Mesenchymal stem cell (in vitro differentiated cells and primary cell): ENCODE data around the gene SKP2.

Experiments used
- DNase-seq: peaks from one replicate; pipeline ENCODE4 v3.0.0-alpha.2; 2013
- H2AFZ ChIP-seq: one replicate; pipeline ENCODE4 v1.6.1; 2013; ENCODE audit warnings: low read depth, mild to moderate bottlenecking, control low read depth, inconsistent platforms, low read length, moderate library complexity
- H2AK5ac ChIP-seq: 2 replicates; pipeline ENCODE4 v1.6.1; 2013; ENCODE audit warnings: low read length, moderate library complexity, mild to moderate bottlenecking, inconsistent platforms; ENCODE audit not compliant: severe bottlenecking
- H2BK120ac ChIP-seq: one replicate; pipeline ENCODE4 v1.6.1; 2013; ENCODE audit warnings: low read depth, mild to moderate bottlenecking, inconsistent platforms, low read length, moderate library complexity
- H2BK12ac ChIP-seq, 2 experiments: one replicate each; pipeline ENCODE4 v1.6.1; 2013; ENCODE audit warnings: inconsistent platforms in 2 of 2, low read length in 2 of 2, mild to moderate bottlenecking in 2 of 2, moderate library complexity in 2 of 2, control low read depth in 1 of 2
- H2BK15ac ChIP-seq: one replicate; pipeline ENCODE4 v1.6.1; 2013; ENCODE audit warnings: mild to moderate bottlenecking, low read depth, inconsistent platforms; ENCODE audit not compliant: poor library complexity, severe bottlenecking
- H2BK5ac ChIP-seq: 2 replicates; pipeline ENCODE4 v1.6.1; 2013; ENCODE audit warnings: low read depth, mild to moderate bottlenecking, low read length, control low read depth, inconsistent platforms; ENCODE audit not compliant: poor library complexity, severe bottlenecking
- H3K14ac ChIP-seq, 2 experiments: one replicate each; pipeline ENCODE4 v1.6.1; 2013; ENCODE audit warnings: inconsistent platforms in 2 of 2, low read length in 2 of 2, control low read depth in 1 of 2, mild to moderate bottlenecking in 1 of 2, moderate library complexity in 1 of 2
- H3K18ac ChIP-seq, 2 experiments: one replicate each; pipeline ENCODE4 v1.6.1; 2013; ENCODE audit warnings: inconsistent platforms in 2 of 2, low read length in 2 of 2, control low read depth in 1 of 2, low read depth in 1 of 2, mild to moderate bottlenecking in 1 of 2
- H3K23ac ChIP-seq, 2 experiments: one replicate each; pipeline ENCODE4 v1.6.1; 2013; ENCODE audit warnings: inconsistent platforms in 2 of 2, low read length in 2 of 2, mild to moderate bottlenecking in 2 of 2, moderate library complexity in 2 of 2, control low read depth in 1 of 2
- H3K27ac ChIP-seq: 2 replicates; pipeline ENCODE4 v1.5.1; 2013; ENCODE audit warnings: mild to moderate bottlenecking, moderate library complexity, low read length, control low read depth, inconsistent platforms; ENCODE audit not compliant: poor library complexity, severe bottlenecking
- H3K27me3 ChIP-seq, 2 experiments: 2 replicates each; pipeline versions ENCODE4 v1.6.1 to v1.7.0; 2013; ENCODE audit warnings: low read length in 2 of 2, mild to moderate bottlenecking in 2 of 2, moderate library complexity in 2 of 2, control low read depth in 1 of 2, inconsistent platforms in 1 of 2; ENCODE audit not compliant: control insufficient read depth in 1 of 2, insufficient read depth in 1 of 2
- H3K36me3 ChIP-seq, 2 experiments: 2 replicates each; pipeline versions ENCODE4 v1.6.1 to v1.7.0; 2013; ENCODE audit warnings: low read length in 2 of 2, control low read depth in 1 of 2, inconsistent platforms in 1 of 2, low read depth in 1 of 2, mild to moderate bottlenecking in 1 of 2; ENCODE audit not compliant: insufficient read depth in 2 of 2, control insufficient read depth in 1 of 2
- H3K4ac ChIP-seq, 2 experiments: one replicate each; pipeline ENCODE4 v1.6.1; 2013; ENCODE audit warnings: inconsistent platforms in 2 of 2, low read length in 2 of 2, mild to moderate bottlenecking in 2 of 2, moderate library complexity in 2 of 2, control low read depth in 1 of 2, low read depth in 1 of 2
- H3K4me1 ChIP-seq: 2 replicates; pipeline ENCODE4 v1.6.1; 2013; ENCODE audit warnings: low read depth, low read length, control low read depth; ENCODE audit not compliant: control insufficient read depth, insufficient read depth
- H3K4me2 ChIP-seq: 2 replicates; pipeline ENCODE4 v1.6.1; 2013; ENCODE audit warnings: low read length, mild to moderate bottlenecking, inconsistent platforms; ENCODE audit not compliant: poor library complexity, severe bottlenecking
- H3K4me3 ChIP-seq, 2 experiments: 2 replicates each; pipeline versions ENCODE4 v1.5.1 to v1.7.0; 2013; ENCODE audit warnings: low read length in 2 of 2, mild to moderate bottlenecking in 2 of 2, control low read depth in 1 of 2, low read depth in 1 of 2; ENCODE audit not compliant: insufficient read depth in 1 of 2
- H3K79me1 ChIP-seq: replicated peaks from 2 replicates; pipeline ENCODE4 v1.6.1; 2013; ENCODE audit warnings: mild to moderate bottlenecking, control low read depth, low read length, inconsistent platforms; ENCODE audit not compliant: poor library complexity, severe bottlenecking
- H3K9ac ChIP-seq: 2 replicates; pipeline ENCODE4 v1.7.0; 2013; ENCODE audit warnings: mild to moderate bottlenecking, low read length, moderate library complexity
- H3K9me3 ChIP-seq: 2 replicates; pipeline ENCODE4 v1.7.0; 2013; ENCODE audit warnings: mild to moderate bottlenecking, low read length; ENCODE audit not compliant: control insufficient read depth
- H4K8ac ChIP-seq: one replicate; pipeline ENCODE4 v1.6.1; 2013; ENCODE audit warnings: inconsistent platforms, mild to moderate bottlenecking, low read length, moderate library complexity
- H4K91ac ChIP-seq: one replicate; pipeline ENCODE4 v1.6.1; 2013; ENCODE audit warnings: mild to moderate bottlenecking, low read length, inconsistent platforms
- WGBS: methylation state at CpG from one replicate; pipeline ENCODE4 v1.1.7; 2013; ENCODE audit warnings: mixed read lengths; 5-methylcytosine and 5-hydroxymethylcytosine counted together

Gene SKP2

GRCh38 chr5:36156619-36157018, 4.7 kb downstream of the SKP2 start:
- peak overlapping the region; percentile 15 for H2AK5ac ChIP-seq

GRCh38 chr5:36158144-36158543, 6.2 kb downstream of the SKP2 start:
- H3K14ac ChIP-seq = no peak overlapping the region
- WGBS = 67% methylated on average over 2 of the region's 2 CpGs
- no peak overlapping the region for H3K4me2 ChIP-seq
- H4K8ac ChIP-seq = no peak overlapping the region
- H2BK120ac ChIP-seq = no peak overlapping the region
- no peak overlapping the region for H2BK12ac ChIP-seq
- no peak overlapping the region for H3K4ac ChIP-seq
- DNase-seq = peak; percentile 61
- H3K79me1 ChIP-seq = peaks cover 34% of the 10 kb centered on the region
- no peak overlapping the region for H3K23ac ChIP-seq
- H2AK5ac ChIP-seq = peak overlapping the region; percentile 27
- H3K27ac ChIP-seq = peak overlapping the region; percentile 6
- H3K9me3 ChIP-seq = no peaks in the 10 kb centered on the region
- H2BK15ac ChIP-seq = no peak overlapping the region
- no peak overlapping the region for H3K4me3 ChIP-seq
- H3K36me3 ChIP-seq = peaks cover 21 to 83% of the 10 kb centered on the region in 2 experiments
- H3K27me3 ChIP-seq = no peaks in the 10 kb centered on the region
- H2AFZ ChIP-seq = no peak overlapping the region
- no peak overlapping the region for H2BK5ac ChIP-seq
- H4K91ac ChIP-seq = no peak overlapping the region
- H3K4me1 ChIP-seq = peaks cover 10% of the 10 kb centered on the region
- H3K9ac ChIP-seq = no peak overlapping the region
- peak overlapping the region in 1 of 2 experiments; percentile 33 for H3K18ac ChIP-seq

More at GRCh38 chr5:36156619-36157018, 4.7 kb downstream of the SKP2 start:
- H3K79me1 ChIP-seq = peaks cover 29% of the 10 kb centered on the region
- H2BK12ac ChIP-seq = no peak overlapping the region
- H3K27ac ChIP-seq = peak overlapping the region; percentile 85
- no peak overlapping the region for H2BK120ac ChIP-seq
- H3K4me2 ChIP-seq = no peak overlapping the region
- H2BK5ac ChIP-seq = peak overlapping the region; percentile 11
- H4K91ac ChIP-seq = no peak overlapping the region
- peaks cover 11 to 68% of the 10 kb centered on the region in 2 experiments for H3K36me3 ChIP-seq
- no peaks in the 10 kb centered on the region for H3K9me3 ChIP-seq
- no peak overlapping the region for H3K23ac ChIP-seq
- H3K4me1 ChIP-seq = peaks cover 10% of the 10 kb centered on the region
- peak; percentile 62 for DNase-seq
- H3K27me3 ChIP-seq = no peaks in the 10 kb centered on the region
- no peak overlapping the region for H3K14ac ChIP-seq
- no peak overlapping the region for H3K4me3 ChIP-seq
- 0% methylated on average over 1 of the region's 1 CpG for WGBS
- no peak overlapping the region for H2BK15ac ChIP-seq
- no peak overlapping the region for H2AFZ ChIP-seq
- H3K4ac ChIP-seq = peak overlapping the region in 1 of 2 experiments; percentile 6
- no peak overlapping the region for H3K9ac ChIP-seq
- no peak overlapping the region for H4K8ac ChIP-seq
- H3K18ac ChIP-seq = no peak overlapping the region

- Histone ChIP-seq H4K91ac (no peak overlapping the region), H3K9me3 (no peaks in the 10 kb centered on the region), H3K14ac (no peak overlapping the region), H2AK5ac (no peak overlapping the region), H3K4ac (no peak overlapping the region), H2BK15ac (no peak overlapping the region), H3K27me3 (no peaks in the 10 kb centered on the region), H3K4me3 (no peak overlapping the region), H3K9ac (no peak overlapping the region), H2AFZ (no peak overlapping the region), H3K23ac (no peak overlapping the region), H3K18ac (no peak overlapping the region), H2BK12ac (no peak overlapping the region), H4K8ac (no peak overlapping the region), H3K27ac (no peak overlapping the region), H2BK5ac (no peak overlapping the region), H3K79me1 (peaks cover 38% of the 10 kb centered on the region), H2BK120ac (no peak overlapping the region), H3K36me3 (peaks cover 24 to 87% of the 10 kb centered on the region in 2 experiments), H3K4me2 (no peak overlapping the region), H3K4me1 (peaks cover 8% of the 10 kb centered on the region)
- 98% methylated on average over 3 of the region's 3 CpGs for WGBS
- DNase-seq = no peak
Measured at GRCh38 chr5:36160617-36161016, 8.7 kb downstream of the SKP2 start.

GRCh38 chr5:36161361-36161760, 9.4 kb downstream of the SKP2 start:
- H4K8ac ChIP-seq = no peak overlapping the region
- H3K23ac ChIP-seq = no peak overlapping the region
- H2BK5ac ChIP-seq = no peak overlapping the region
- no peak overlapping the region for H2BK12ac ChIP-seq
- no peak for DNase-seq
- H2AFZ ChIP-seq = no peak overlapping the region
- no peak overlapping the region for H4K91ac ChIP-seq
- no peak overlapping the region for H2BK15ac ChIP-seq
- H3K4me1 ChIP-seq = peaks cover 3% of the 10 kb centered on the region
- no peak overlapping the region for H3K14ac ChIP-seq
- no peak overlapping the region for H3K9ac ChIP-seq
- H3K79me1 ChIP-seq = peaks cover 39% of the 10 kb centered on the region
- no peak overlapping the region for H2BK120ac ChIP-seq
- peaks cover 24 to 93% of the 10 kb centered on the region in 2 experiments for H3K36me3 ChIP-seq
- no peak overlapping the region for H3K18ac ChIP-seq
- WGBS = 95% methylated on average over 3 of the region's 4 CpGs
- no peaks in the 10 kb centered on the region for H3K27me3 ChIP-seq
- no peak overlapping the region for H3K27ac ChIP-seq
- no peak overlapping the region for H3K4ac ChIP-seq
- H3K9me3 ChIP-seq = no peaks in the 10 kb centered on the region
- no peak overlapping the region for H3K4me2 ChIP-seq
- no peak overlapping the region for H2AK5ac ChIP-seq
- no peak overlapping the region for H3K4me3 ChIP-seq
